Ascending aorta (tissue), 2 donors: ENCODE measurements around the gene SEMA5A. TPM values are rescaled to one million over a fixed set of nuclear protein-coding genes. Genes with fewer than 3 reads are reported as not detected.

Experiments used
- DNase-seq, 2 donors: peaks; one replicate each; pipeline ENCODE4 v3.0.0-alpha.2; 2019; ENCODE audit warnings: low spot score in 2 of 2
- H3K27ac ChIP-seq, 2 donors: fragments of 200-600 bp; sonication (generic); one replicate each; pipeline ENCODE4 v1.5.1; 2016 to 2017; ENCODE audit warnings: mild to moderate bottlenecking in 1 of 2
- H3K27me3 ChIP-seq: fragments of 200-600 bp; sonication (generic); one replicate; pipeline ENCODE4 v1.5.1; 2017
- H3K36me3 ChIP-seq, 2 donors: fragments of 200-600 bp; sonication (generic); one replicate each; pipeline ENCODE4 v1.5.1; 2016
- H3K4me1 ChIP-seq, 2 donors: fragments of 200-600 bp; sonication (generic); one replicate each; pipeline ENCODE4 v1.5.1; 2016 to 2017; ENCODE audit warnings: mild to moderate bottlenecking in 1 of 2
- H3K4me3 ChIP-seq, 2 donors: fragments of 200-600 bp; sonication (generic); one replicate each; pipeline ENCODE4 v1.5.1; 2016 to 2017; ENCODE audit warnings: mild to moderate bottlenecking in 1 of 2
- H3K9me3 ChIP-seq, 2 donors: fragments of 200-600 bp; sonication (generic); one replicate each; pipeline ENCODE4 v1.5.1; 2016
- CTCF ChIP-seq, 3 experiments: fragments of 200-600 bp in 2 of 3; fragments of 450-650 bp in 1 of 3; sonication (generic) in 2 of 3; IDR thresholded peaks; one replicate each; pipeline ENCODE4 v1.5.1; 2016 to 2019; ENCODE audit warnings: antibody characterized with exemption in 3 of 3, mild to moderate bottlenecking in 1 of 3, moderate library complexity in 1 of 3
- intact Hi-C: fragments of 100-400 bp; cut with DNase I; formaldehyde crosslinking; loops from one replicate; pipeline ENCODE4 v1.15.1; 2023
- total RNA-seq: library from RNA; depleted of rRNA; stranded (reverse); fragments of >200 nt; gene quantifications from one replicate; pipeline ENCODE4 v1.1.0, GENCODE V29; 2016

Gene SEMA5A
- total RNA-seq, 1 donor from 2014 or later: 18.4 TPM

- no peak for TF ChIP-seq CTCF (IDR thresholded peaks at IDR 0.05)
- no peak for DNase-seq
- H3K36me3 ChIP-seq: no peaks in the 10 kb centered on the region
- no peak overlapping the region for H3K4me3 ChIP-seq
- no peak overlapping the region for H3K27ac ChIP-seq
- intact Hi-C loops: loop anchor here (10.0 kb wide), 1 partner anchor 529 kb away; the partner anchor contains the start of gene SEMA5A
- no peaks in the 10 kb centered on the region for H3K27me3 ChIP-seq
- peaks cover 0 to 8% of the 10 kb centered on the region in 2 donors for H3K4me1 ChIP-seq
- no peaks in the 10 kb centered on the region for H3K9me3 ChIP-seq
These were observed 530.5 kb downstream of the SEMA5A start for GRCh38 chr5:9015260-9015936.

GRCh38 chr5:9013147-9013546 is 532.7 kb downstream of the SEMA5A start:
- Histone ChIP-seq H3K4me1 (peaks cover 0 to 8% of the 10 kb centered on the region in 2 donors), H3K4me3 (no peak overlapping the region), H3K27me3 (no peaks in the 10 kb centered on the region), H3K27ac (peak overlapping the region; percentile 19 to 59), H3K36me3 (no peaks in the 10 kb centered on the region), H3K9me3 (no peaks in the 10 kb centered on the region)
- TF ChIP-seq CTCF (IDR thresholded peaks at IDR 0.05): no peak
- DNase-seq: no peak
- intact Hi-C loops: loop anchor here (5.0 to 10.0 kb wide), 2 partner anchors 34 to 532 kb away; partner anchors contain the start of gene SEMA5A

GRCh38 chr5:9009931-9010651 is 535.8 kb downstream of the SEMA5A start:
- no peak for DNase-seq
- no peaks in the 10 kb centered on the region for H3K36me3 ChIP-seq
- H3K27ac ChIP-seq: no peak overlapping the region
- H3K4me3 ChIP-seq: no peak overlapping the region
- H3K4me1 ChIP-seq: peaks cover 0 to 8% of the 10 kb centered on the region in 2 donors
- intact Hi-C loops: loop anchor here (5.0 to 10.0 kb wide), 2 partner anchors 37 to 535 kb away; partner anchors contain the start of gene SEMA5A
- no peak for TF ChIP-seq CTCF (IDR thresholded peaks at IDR 0.05)
- H3K27me3 ChIP-seq: no peaks in the 10 kb centered on the region
- no peaks in the 10 kb centered on the region for H3K9me3 ChIP-seq

- no peak for TF ChIP-seq CTCF (IDR thresholded peaks at IDR 0.05)
- Histone ChIP-seq H3K36me3 (no peaks in the 10 kb centered on the region), H3K4me1 (no peaks in the 10 kb centered on the region), H3K4me3 (no peak overlapping the region), H3K27ac (no peak overlapping the region), H3K9me3 (no peaks in the 10 kb centered on the region), H3K27me3 (no peaks in the 10 kb centered on the region)
- no peak for DNase-seq
- intact Hi-C loops: no loop called here
These were observed 548.3 kb downstream of the SEMA5A start for GRCh38 chr5:8997542-8998070.

- peak in 1 of 3 experiments; percentile 13 for TF ChIP-seq CTCF (IDR thresholded peaks at IDR 0.05)
- intact Hi-C loops: no loop called here
These were observed 552.8 kb downstream of the SEMA5A start for GRCh38 chr5:8993031-8993430.

More at GRCh38 chr5:8993031-8993430, 552.8 kb downstream of the SEMA5A start:
- H3K4me3 ChIP-seq: no peak overlapping the region
- H3K4me1 ChIP-seq: no peaks in the 10 kb centered on the region
- DNase-seq: no peak
- H3K27me3 ChIP-seq: no peaks in the 10 kb centered on the region
- H3K36me3 ChIP-seq: no peaks in the 10 kb centered on the region
- H3K27ac ChIP-seq: no peak overlapping the region
- no peaks in the 10 kb centered on the region for H3K9me3 ChIP-seq

Other genes with a start within 250 kb of the SEMA5A start
- not detected for gene TAS2R1, start 84.3 kb upstream of the SEMA5A start, total RNA-seq